OCI-M2 (cell line): ENCODE measurements around the gene GNG2.

Source experiments
- DNase-seq: peaks from one replicate; lab custom pipeline; 2025; ENCODE audit not compliant: unreplicated experiment; lab: John Stamatoyannopoulos, UW

GNG2 gene

DNA sequence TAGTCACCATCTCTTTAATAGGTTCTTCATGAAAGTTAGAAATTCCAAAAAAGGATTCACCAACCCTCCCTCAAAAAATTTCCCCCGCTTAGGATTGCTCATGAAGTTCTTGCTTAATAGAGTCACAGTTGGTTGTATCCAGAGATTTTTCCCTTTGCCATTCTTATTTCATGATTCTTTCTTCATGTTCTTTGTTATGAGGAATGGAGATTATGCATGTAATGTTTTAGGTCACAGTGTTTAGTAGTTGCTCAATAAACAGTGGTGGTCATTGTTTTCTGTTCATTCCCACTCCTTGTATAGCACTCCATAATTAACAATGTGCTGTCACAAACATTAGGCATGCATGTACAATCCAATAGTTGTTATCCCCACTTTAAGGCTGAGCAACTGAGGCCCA lies 77.7 kb downstream of the GNG2 start:
- DNase-seq: no peak

DNA sequence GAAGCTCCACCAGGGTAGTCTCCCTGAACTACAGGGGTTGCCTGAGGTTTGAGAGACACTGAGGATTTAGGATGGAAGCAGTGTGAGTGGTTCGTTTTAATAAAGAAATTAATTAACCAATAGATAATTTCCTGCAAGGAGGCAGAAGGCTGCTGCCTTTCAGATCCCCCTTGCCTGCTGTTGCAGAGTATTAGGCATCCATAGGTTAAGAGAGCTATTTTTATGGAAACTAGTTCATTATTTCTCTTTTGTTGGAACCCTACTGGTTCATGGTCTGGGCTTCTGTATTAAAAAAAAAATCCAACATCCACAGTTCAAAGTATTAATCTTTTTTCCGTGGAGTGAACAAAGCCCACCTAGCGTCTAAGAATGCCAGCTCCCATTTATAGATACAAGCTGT lies 78.4 kb downstream of the GNG2 start:
- DNase-seq: no peak

DNA sequence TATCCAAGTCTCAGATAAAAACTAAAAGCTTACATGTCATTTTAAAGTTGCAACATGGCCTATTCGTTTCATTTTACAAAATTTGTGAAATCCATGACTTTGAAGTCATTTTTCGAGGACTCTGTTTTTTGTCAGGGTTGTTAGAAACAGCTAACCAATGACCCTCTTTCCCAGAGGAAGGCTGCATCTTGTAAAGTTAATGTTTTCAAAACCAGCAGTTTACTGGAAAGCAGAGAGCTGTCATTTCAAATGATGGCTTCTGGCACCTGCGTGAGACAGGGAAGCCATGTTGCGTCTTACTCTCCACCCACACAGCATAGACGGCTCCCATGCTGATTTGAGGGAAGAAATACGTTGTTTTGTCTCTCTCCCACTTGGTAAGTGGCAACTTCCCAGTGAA lies 78.8 kb downstream of the GNG2 start:
- no peak for DNase-seq

DNA sequence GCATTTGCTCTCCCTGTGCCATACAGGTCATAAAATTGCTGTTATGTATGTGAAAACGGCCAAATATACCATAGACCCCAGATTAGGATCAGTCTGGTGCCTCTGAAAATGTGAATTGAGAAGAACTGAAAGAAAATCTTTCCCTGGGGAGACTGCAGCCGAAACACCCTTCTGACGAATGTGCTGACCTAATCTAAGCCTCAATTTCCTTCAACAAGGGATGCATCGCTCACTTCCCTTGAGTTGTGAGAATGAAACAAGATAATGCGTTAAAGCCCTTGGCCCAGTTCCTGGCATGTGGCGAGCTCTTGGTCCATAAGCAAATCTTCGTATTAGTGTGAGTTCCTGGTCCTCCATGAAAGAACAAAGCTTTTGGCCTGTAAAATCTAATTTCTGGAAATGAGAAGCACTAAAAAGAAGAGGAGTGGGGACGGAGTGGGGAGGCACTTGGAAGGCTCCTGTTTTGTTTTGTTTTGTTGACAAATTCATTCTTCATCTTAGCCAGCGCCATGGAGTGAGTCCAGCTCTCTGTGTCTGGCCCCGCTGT lies 79.4 kb downstream of the GNG2 start:
- no peak for DNase-seq

DNA sequence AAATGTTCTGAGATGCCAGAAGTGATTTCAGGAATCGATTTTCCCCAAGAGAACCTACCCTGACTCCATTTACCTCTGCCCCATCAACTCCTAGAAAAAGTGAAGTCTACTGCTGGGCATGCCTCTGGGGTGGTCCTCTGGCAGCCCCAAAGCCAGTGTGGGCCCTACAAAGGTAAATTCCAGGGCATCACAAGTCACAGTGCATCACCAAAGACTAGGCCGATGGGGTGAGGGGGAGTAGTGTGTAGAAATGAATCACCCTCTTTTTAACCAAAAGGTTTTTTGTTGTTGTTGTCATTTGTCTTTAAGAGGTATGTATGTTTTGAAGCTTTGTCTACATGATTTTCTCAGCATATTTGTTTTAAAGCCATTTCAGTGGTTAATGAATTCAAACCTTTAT lies 82.6 kb downstream of the GNG2 start:
- no peak for DNase-seq

DNA sequence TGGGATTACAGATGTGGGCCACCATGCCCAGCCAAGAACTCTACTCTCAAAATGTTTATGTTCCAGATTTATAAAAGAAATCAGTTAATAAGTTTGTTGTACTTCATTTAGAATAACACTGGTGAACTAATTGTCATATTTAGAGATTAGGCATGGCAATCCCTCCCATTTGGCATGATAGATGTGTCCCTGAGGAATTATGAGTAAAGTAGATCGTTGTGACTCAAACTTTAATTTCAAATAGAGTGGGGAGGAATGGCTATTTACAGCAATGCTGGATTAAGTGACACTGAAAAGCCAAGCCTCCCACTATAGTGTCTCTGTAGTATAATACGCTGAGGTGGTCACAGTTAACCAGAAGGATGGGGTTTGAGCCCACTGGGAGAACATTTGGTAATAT lies 89.6 kb downstream of the GNG2 start:
- no peak for DNase-seq

DNA sequence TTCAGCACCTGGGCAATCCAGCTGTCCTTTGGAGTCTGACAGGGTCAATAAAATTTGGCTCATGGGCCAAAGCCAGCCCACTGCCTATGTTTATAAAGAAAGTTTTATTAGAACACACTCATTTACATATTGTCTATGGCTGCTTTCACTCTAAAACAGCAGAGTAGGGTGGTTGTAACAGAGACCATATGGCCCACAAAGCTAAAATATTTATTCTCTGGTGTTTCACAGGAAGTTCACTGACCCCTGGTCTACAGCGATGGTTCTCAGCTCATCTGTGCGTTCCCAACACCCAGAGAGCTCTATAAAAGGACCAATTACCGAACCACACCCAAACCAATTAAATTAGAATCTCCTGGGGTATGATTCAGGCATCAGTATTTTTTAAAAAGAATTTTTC lies 91.2 kb downstream of the GNG2 start:
- no peak for DNase-seq

DNA sequence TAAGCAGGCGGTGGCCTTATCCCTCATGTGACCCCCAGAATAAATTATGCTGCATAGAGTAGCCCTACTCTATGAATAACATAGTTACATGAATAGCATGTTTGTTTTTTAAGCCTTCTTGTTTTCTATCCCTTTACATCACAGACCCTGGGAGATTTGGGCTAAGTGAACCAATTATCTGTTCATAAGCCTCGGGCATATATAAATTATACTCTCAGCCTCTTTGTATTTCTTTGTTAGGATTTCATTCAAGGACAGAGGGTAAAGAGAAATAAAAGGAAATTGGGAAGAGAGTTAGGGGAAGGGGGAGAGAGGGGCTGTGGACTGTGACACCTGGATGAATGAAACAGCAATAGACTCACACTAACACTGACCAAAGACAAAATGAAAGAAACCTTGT lies 93.6 kb downstream of the GNG2 start:
- no peak for DNase-seq

DNA sequence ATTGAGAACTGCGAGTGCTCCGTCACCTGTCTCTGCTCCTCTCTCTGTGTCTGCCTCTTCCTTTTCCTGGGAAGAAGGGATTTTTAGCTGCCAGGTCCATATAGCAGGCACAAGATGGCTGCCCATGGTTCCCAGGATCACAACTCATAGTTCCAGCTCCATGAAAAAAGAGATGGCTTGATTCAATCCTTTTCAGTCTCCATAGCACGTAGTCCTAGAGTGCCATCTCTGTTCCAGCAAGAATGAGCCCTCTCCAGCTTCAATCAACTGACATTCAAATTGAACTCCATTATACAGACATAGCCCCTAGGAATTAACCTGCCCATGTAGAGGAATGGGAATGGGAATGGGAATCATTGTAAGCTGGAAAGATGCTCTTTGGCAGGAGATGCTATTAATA lies 94.2 kb downstream of the GNG2 start:
- no peak for DNase-seq

DNA sequence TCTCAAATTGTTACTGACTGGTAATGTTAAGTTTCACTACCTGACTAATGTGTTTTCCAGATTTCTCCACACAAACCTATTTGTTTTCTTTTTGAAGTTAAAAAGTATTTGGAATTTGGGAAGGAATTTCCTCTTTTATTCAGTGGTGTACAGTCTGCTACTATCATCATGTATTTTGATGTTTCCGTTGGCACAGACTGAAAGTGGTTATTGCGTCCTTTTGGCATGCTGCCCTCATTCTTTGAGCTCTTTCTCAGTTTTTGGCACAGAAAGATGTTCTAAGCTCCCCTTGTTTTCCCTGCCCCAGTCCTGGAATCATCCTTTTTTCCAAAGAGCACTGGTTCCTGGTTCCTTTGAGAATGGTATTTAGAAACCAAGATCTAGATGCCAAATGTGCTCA lies 97.5 kb downstream of the GNG2 start:
- DNase-seq: no peak

DNA sequence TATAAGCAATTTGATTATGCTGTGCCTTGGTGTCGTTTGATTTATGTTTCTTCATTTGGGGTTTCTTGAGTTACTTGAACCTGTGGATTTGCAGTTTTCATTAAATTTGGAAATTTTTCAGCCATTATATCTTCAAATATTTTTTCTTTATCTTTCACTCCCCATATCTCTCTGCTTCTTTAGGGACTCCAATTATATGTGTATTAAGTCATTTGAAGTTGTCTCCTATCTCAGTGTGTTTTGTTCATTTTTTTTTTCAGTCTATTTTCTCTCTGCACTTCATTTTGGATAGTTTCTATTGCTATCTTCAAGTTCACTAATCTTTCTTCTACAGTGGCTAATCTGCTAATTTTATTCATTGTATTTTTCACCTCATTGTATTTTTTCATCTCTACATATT lies 99.5 kb downstream of the GNG2 start:
- no peak for DNase-seq

DNA sequence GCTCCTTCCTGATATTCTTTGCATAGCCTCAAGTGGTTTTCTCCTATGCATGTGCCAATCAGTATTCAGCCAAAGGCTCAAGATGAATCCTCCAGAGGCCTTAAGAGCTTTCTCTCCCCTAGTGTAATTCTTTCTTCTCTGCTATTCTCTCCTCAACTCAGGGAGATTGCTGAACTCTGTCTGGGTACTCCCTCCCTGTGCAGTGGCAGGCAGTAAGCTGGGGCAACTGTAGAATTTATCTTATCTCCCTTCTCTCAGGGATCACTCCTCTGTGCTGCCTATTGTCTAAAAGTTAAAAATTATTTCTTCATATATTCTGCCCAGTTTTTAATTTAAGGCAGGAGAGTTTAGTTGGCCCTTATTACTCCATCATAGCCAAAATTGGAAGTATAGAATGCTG lies 100.5 kb downstream of the GNG2 start:
- no peak for DNase-seq

DNA sequence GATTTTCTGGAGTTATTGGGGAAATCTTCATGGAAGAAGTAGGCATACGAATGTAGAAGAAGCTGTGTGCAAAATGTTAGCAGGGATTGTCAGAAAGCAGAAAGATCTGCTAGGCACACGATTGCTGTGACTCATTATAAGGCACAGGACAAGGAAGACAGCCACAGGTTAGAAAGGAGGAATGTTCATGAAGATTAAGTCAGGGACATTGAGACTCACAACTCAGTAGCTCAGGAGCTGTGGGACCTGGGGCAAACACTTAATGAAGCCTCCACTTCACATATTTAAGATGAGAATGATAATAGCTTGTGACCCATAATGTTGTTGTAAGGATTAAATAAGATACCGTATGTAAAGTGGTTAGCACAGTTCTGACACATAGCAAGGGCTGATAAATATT lies 102.3 kb downstream of the GNG2 start:
- DNase-seq: no peak

DNA sequence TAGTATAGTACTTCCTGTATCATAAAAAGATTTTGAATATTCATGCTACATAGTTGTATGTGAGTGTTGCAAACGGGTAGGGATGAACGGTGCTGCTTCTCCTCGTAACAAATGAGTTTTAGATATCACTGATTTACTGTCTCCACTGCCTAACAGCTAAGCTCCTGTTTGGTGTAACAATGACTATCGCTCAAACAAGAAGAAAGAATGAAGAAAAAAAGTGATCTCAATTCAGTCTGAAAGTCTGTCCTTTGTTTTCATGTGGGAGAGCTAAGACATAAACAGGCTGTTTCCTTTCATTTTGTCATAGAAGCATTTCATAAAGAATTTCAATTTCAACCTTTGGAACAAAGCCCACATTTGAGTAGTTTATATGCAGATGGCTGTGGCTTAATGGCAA lies 102.9 kb downstream of the GNG2 start:
- DNase-seq: no peak

DNA sequence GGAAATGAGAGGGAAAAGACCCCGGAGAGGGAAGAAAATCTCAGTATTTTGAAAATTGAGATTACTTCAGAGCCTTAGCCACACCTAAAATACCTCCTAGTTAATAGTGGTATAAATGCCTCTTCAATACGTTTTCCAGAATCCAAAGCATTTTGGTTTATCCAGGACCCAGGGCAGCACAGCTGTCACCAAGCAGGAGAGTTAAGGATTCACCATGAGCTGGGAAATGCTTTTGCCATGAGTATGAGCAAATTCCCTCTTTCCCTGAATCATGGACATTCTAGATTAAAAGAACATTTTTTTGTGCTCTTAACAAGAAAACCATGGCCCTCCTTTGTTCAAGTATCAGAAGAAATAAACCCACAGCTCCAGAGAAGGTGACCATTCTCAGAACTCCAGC lies 107.1 kb downstream of the GNG2 start:
- no peak for DNase-seq

DNA sequence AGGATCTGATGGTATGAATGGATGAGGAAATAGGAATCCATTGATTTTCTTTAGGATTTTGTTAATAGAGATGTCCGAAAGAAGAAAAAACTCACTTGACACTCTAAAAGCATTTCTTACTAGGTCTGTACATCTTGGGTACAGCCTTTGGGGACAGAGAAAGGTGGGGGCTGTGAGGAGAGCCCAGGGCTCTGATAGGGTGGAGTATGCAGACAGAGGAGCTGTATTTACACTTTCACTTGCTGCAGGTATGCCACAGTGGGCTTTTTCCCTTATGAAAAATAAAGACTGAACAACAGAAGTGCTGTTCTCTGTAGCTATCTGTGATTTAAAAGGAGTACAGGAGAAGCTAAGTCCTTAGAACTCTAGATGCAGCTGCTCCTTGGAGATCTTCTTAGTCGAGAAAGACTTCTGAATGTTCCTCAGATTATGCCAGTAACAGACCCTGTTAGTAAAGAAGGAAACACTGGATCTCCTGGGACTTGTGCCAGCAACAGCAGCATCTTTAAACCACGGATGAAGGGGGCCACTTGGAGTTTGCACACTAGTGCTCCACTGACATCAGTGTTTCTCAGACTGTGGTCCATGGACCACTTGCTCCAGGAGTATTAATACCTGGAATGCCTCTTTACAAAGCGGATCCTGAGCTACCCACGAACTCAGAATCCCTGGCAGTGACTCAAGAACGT lies 109.6 kb downstream of the GNG2 start:
- no peak for DNase-seq

DNA sequence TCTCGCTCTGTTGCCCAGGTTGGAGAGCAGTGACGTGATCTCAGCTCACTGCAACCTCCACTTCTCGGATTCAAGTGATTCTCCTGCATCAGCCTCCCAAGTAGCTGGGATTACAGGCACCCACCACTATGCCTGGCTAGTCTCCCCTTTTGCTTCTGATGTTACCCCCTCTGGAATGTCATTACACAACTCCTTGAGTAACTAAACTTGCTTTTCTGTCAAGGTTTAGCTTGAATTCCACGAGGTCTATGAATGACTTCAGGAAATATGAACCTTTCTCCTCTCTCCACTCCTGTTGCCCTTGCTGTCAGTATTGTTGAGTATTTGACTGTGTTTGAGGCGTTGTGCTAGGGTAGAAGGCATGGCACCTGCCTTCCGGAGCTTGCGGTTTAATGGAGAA lies 112.2 kb downstream of the GNG2 start:
- no peak for DNase-seq

DNA sequence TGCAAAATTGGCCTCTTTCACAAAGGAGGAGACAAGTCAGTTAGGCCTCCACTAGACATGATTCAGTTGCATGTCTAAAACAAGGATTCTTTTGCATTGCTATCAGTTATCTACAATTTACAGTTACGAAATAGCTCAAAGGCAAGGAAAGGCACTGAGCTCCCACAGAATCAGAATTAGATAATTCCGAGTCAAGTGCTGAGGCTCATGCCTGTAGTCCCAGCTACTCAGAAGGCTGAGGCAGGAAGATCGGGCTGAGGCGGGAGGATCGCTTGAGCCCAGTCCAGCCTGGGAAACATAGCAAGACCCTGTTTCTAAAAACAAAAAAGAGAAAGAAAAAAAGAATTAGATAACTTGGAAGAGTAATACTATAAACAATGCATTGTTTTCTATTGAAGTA lies 116.7 kb downstream of the GNG2 start:
- DNase-seq: no peak

DNA sequence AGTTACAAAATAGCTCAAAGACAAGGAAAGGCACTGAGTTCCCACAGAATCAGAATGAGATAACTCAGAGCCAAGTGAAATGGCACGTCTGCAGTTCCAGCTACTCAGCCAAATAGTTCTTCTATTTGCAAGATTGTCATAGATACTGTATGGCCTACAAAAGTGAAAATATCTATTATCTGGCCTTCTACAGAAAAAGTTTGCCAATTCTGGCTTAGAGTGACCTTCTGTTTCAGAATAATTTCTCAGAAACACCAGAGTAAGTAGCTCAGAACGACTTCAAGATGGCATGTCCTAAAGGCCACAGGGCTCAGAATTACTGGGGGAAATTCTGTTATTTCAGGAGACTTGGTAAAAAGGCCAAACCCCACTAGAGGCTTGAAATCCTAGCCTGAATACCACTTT lies 118.3 kb downstream of the GNG2 start:
- no peak for DNase-seq

DNA sequence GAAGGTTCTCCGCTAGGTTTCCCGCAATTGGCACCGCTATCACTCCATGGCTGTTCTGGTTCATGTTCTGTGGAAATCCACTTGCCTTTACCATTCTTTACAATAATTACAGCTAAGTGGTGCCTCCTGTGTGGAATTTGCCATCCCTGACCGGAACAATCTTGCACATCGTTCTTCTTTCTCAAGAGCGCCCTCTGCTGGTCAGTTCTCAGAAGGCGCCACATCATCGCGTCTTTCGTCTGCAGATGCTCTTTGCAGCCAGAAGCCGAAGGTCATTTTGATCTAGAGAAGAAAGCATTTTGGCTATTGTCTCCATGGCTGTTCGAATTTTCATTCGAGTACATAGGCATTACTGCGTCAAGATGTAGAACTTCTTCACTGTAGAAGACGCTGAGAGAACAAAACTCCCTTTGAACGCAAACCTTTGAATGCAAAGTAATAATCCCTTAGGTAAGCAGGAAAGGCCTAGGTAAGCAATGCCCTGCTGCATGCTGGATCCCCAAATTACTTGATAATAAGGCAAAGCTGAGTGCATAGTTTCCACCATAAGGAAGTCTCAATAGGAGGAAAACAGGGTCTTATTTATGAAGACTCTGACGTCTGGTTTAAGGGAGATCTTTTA lies 118.8 kb downstream of the GNG2 start:
- peak; percentile 64 for DNase-seq

DNA sequence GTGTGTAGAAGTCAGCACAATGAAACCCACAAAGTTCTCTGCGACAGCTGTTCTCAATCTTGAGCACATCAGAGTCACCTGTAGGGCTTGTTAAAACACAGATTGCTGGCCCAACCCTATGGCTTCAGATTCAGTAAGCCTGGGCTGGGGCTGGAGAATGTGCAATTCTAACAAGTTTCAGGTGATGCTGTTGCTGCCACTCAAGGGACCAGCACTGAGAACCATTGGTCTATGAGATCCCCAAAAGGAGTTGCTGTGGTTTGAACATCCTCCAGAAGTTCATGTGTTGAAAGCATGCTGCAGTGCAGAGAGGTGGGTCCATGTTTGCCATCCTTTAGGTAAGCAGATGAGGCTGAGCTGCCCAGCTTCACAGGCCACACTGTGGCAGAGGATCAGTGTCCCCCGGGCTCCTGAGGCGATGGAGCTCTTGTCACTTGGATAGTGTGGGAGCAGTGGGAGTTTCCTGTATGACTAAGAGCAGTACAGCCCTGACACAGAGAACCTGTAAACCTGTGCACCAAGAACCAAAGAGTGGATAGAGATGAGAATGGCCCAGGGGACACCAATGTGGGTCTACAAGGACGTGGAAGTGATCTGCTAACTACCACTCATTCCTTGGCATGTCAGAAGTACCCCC lies 120.9 kb downstream of the GNG2 start:
- no peak for DNase-seq

DNA sequence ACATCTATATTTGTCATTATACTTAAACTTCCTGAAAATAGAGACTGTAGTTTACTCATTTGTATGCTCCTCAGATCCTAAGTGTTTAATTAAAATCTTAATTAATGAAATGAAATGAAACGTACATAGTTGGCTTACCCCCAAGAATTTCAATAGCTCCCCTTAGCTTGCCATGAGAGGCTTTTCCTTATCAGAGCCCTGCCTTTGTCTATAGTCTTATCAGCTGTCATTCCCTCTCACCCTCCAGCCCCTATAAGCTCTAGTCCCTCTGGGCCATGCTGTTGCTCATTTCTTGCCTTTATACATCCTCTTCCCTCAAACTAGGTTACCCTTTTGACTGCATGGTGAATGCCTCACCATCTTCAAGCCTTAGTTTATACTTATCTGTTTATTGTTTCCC lies 127.8 kb downstream of the GNG2 start:
- DNase-seq: no peak
